Sciatic nerve (tissue), 2 donors: ENCODE results near the gene LRPAP1. TPM values are rescaled to one million over a fixed set of nuclear protein-coding genes. Genes with fewer than 3 reads are reported as not detected.
"Not testable (repeated sequence)": the region's sequence is repeated elsewhere in the genome, so short reads cannot be mapped to it uniquely, and the experiment has no call there.

ENCODE experiments used
- ATAC-seq: fragments of 200-7000 bp; cut with Tn5 transposase; one replicate; pipeline ENCODE4 v1.9.1; 2020; ENCODE audit warnings: mild to moderate bottlenecking, moderate library complexity
- DNase-seq: peaks from one replicate; pipeline ENCODE4 v3.0.0-alpha.2; 2020; ENCODE audit warnings: low spot score
- intact Hi-C: fragments of 100-400 bp; cut with DNase I; formaldehyde crosslinking; loops from one replicate; pipeline ENCODE4 v1.14.2; 2022
- total RNA-seq: library from RNA; stranded (reverse); fragmentation: NEBNext Ultra II Directional; extraction: Animal tissue kit (Norgen Biotek cat#: 25700); gene quantifications from one replicate; pipeline ENCODE4 v1.2.1, GENCODE V29; 2021
- donor health status: DM: no; HTN: no; CAD: no.
- donor health status: DM: no; HTN: no; CAD: no.

LRPAP1 gene
- total RNA-seq, 1 donor from 2014 or later = 105 TPM

DNA sequence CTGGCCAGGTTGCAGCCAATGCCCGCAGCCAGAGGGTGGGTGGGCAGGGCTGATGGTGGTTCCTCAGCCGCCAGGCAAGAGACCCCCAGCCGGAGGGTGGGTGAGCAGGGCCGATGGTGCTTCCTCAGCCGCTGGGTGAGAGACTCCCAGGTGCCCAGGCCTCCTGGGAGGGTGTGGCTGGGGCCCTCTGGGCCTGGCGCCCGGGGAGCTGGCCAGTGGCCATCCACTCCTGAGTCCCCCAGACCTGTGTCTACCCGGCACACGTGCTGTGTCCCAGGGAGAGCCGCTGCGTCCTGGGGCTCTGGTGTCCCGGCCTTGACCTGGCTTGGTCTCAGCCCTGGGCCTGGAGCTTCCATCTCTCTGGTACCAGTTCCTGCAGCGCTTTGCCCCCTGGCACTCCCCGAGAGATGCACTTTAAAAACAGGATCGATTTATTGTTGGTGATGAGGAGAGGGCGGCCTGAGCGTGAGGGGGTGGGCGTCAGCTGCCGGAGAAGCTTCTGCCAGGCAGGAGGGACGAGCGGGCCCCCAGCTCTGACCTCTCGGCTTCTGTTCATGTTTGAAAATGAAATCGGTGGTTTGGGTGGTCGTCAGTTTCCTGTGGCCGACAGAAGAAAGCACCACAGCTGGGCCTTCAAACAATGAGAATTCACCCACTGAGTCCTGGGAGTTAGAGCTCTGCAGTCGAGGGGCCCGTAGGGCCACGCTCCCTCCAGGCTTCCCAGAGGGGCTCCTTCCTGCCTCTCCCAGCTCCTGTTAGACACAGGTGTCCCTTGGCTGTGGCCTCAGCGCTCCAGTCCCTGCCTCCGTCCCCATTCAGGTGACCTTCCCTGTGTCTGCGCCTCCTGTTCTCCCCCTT is 62.6 kb downstream of the LRPAP1 start:
- DNase-seq (no peak), ATAC-seq (no peak)
- intact Hi-C loops = no loop called here

- ATAC-seq = no peak
- DNase-seq = no peak
- intact Hi-C loops = no loop called here
Measured at GRCh38 chr4:3468804-3469203, 63.4 kb downstream of the LRPAP1 start.

- no peak for ATAC-seq
- intact Hi-C loops = no loop called here
Measured at GRCh38 chr4:3468154-3468553, 64.1 kb downstream of the LRPAP1 start.

DNA sequence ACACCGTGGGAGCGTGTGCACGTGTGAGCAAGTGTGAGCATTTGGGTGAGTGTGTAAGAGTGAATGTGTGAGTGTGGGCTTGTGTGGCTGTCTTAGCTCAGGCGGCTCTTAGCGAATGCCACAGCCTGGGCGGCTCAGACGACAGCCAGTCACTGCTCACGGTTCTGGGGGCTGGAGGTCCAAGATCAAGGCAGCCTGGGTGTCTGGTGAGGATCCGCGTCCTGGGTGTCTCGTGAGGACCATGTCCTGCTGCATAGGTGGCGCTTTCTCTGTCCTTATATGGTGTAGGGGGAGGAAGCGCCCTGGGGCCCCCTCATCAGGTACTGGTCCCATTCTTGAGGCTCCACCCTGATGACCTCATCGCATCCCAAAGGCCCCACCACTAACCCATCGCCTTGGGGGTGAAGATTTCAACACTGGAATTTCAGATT is 64.6 kb downstream of the LRPAP1 start:
- no peak for ATAC-seq
- intact Hi-C loops = no loop called here
- DNase-seq = no peak

More at GRCh38 chr4:3468154-3468553, 64.1 kb downstream of the LRPAP1 start:
- DNase-seq = no peak

GRCh38 chr4:3466691-3467600 is 65.3 kb downstream of the LRPAP1 start:
- ATAC-seq = no peak
- intact Hi-C loops = no loop called here
- DNase-seq = no peak

DNA sequence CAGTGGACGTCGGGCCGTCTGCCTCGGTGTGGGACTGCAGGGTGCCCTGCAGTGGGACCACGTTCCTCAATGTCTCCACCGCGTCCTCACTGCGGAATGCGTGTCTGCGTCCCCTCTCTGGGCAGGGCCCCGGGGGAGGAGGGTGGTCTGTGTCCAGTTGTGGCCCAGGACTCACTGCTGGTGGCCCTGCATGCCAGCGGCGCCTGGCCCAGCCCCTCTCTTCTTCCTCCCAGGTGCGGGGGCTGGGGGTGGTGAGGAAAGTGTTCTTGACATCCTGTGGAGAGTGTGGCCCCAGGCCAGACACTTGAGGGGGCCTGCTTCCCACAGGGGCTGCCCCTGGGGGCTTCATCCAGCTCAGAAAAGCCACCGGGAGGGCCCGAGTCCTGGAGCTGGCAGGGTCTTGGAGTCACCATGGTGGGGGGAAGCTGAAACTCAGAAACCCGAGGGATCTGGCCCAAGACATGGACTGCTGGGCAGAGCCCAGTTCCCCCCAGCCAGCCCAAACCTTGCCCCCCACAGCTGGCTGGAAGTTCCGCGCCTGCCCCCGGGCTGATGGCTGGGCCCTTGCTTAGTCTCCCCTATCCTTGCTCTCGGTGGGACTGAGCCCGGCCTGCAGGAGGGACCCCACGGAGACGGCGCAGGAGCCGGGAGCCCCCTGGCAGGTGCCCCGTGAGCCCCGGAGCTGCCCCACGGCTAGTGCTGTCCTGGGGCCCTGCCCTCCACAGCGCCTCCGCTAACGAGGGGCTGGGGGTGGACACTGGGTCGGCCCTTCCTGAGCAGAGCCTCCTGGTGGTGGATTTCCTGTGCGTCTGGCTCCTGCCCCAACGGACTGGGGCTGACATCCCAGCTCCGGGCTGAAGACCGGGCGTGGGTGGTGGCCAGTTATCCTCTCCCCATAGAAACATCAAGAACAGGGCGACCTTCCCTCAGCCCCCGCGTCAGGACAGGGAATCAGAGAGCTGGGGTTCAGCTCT is 66.2 kb downstream of the LRPAP1 start:
- DNase-seq = no peak
- intact Hi-C loops = no loop called here
- no peak for ATAC-seq

GRCh38 chr4:3464911-3465697 is 67.1 kb downstream of the LRPAP1 start:
- intact Hi-C loops = no loop called here
- no peak for DNase-seq
- no peak for ATAC-seq

- ATAC-seq = no peak
- intact Hi-C loops = no loop called here
- no peak for DNase-seq
Measured at GRCh38 chr4:3464349-3464905, 67.8 kb downstream of the LRPAP1 start.

DNA sequence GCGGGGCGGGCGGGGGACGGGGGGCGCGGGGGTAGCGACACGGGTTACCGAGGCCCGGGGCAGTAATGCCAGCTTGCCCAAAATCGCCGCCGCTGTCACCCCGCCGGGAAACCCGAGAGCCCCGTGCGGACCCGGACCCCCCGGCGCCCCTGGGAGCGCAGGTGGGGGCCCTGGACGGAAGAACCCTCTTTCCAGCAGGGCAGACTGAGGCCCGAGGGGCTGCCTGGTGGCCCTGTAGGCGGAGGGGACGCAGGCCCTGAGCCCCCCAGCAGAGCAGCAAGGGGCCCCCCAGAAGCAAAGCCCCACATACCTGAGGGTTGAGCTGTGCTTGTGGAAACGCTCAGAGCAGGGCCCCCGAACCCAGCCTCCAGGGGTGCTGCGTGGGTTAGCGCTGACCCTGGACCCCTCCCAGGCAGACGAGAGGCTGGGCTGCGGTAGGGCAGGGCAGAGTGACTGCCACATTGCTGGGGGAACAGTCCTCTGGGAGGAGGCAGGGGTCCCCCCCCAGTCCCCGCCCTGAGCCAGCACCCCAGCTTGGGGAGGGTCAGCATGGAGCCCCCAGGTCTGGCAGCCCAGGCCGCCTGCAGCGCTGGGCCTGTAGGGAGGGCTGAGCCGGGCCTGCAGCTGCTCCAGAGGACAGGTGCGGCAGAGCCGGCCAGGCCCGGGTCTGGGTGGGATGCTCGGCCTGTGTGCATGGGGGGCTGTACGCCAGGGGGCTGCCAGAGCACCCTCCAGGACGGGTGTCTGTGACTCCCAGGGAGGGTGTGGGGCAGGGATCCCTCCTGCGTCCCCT is 68.5 kb downstream of the LRPAP1 start:
- ATAC-seq (peak; percentile 16), DNase-seq (no peak)
- intact Hi-C loops = no loop called here

- intact Hi-C loops = no loop called here
- ATAC-seq (no peak), DNase-seq (no peak)
Measured at GRCh38 chr4:3462790-3463415, 69.3 kb downstream of the LRPAP1 start, which contains the start of gene DOK7. Gene DOK7, plus strand, starts transcription at chr4:3463306. Its CDS starts 70 bp downstream, at chr4:3463376.

DNA sequence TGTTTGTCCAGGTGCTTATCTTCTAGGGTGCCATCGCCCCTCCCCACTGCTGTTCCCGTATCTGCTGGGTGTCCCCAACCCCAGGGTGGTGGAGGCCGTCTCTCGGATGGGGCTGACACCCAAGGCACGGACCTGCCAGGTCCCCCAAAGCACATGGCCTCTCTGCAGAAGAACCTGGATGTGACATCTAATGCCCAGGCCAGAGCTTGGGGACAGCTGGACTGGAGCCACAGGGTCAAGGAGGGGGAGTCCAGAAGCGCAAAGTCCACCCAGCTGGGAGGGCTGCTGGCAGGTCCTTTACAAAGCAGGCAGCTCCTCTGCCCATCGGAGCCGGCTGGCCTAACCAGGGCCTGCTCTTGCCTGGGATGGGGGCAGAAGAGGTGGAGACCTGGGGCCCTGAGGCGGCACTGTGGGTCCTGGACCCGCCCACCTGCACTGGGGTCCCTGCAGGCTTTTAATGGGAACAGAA is 69.9 kb downstream of the LRPAP1 start:
- intact Hi-C loops = no loop called here
- ATAC-seq (no peak), DNase-seq (no peak)

- intact Hi-C loops = no loop called here
- no peak for ATAC-seq
- DNase-seq = no peak
Measured at GRCh38 chr4:3461515-3462291, 70.5 kb downstream of the LRPAP1 start.

- ATAC-seq (no peak), DNase-seq (no peak)
- intact Hi-C loops = no loop called here
Measured at GRCh38 chr4:3460926-3461325, 71.3 kb downstream of the LRPAP1 start.

- ATAC-seq, intact Hi-C loops, DNase-seq: not testable (repeated sequence)
Measured at GRCh38 chr4:3459156-3459555, 73.1 kb downstream of the LRPAP1 start.

- ATAC-seq (no peak), DNase-seq (no peak)
- intact Hi-C loops = no loop called here
Measured at GRCh38 chr4:3458371-3458770, 73.9 kb downstream of the LRPAP1 start.

GRCh38 chr4:3455596-3455995 is 76.6 kb downstream of the LRPAP1 start:
- DNase-seq, ATAC-seq, intact Hi-C loops: not testable (repeated sequence)
